Esophagus squamous epithelium (tissue), 4 donors: ENCODE measurements around the gene TP53I13.

Experiments used
- CTCF ChIP-seq, 6 experiments: fragments of 450-650 bp in 4 of 6; fragments of 200-600 bp in 2 of 6; sonication (generic) in 2 of 6; IDR thresholded peaks; one replicate each; pipeline ENCODE4 v1.5.1; 2016 to 2019; ENCODE audit warnings: antibody characterized with exemption in 6 of 6, mild to moderate bottlenecking in 4 of 6, moderate library complexity in 4 of 6
- POLR2A ChIP-seq, 4 donors: fragments of 450-650 bp; IDR thresholded peaks; one replicate each; pipeline ENCODE4 v1.6.1; 2017; ENCODE audit warnings: antibody characterized with exemption in 4 of 4, mild to moderate bottlenecking in 4 of 4, moderate library complexity in 3 of 4

GRCh38 chr17:29620779-29621500, 52.4 kb downstream of the TP53I13 start:
- TF ChIP-seq CTCF (IDR thresholded peaks at IDR 0.05) (no peak), POLR2A (IDR thresholded peaks at IDR 0.05) (no peak)
